NCI-H1436 treated with DMSO at 0.1 percent for 48 hours (cell line): ENCODE data around the gene KIF13A.
"Not testable (repeated sequence)": the region's sequence is repeated elsewhere in the genome, so short reads cannot be mapped to it uniquely, and the experiment has no call there.

Experiments used
- DNase-seq: peaks from one replicate; lab custom pipeline; 2025; lab: John Stamatoyannopoulos, UW

Gene KIF13A

DNA sequence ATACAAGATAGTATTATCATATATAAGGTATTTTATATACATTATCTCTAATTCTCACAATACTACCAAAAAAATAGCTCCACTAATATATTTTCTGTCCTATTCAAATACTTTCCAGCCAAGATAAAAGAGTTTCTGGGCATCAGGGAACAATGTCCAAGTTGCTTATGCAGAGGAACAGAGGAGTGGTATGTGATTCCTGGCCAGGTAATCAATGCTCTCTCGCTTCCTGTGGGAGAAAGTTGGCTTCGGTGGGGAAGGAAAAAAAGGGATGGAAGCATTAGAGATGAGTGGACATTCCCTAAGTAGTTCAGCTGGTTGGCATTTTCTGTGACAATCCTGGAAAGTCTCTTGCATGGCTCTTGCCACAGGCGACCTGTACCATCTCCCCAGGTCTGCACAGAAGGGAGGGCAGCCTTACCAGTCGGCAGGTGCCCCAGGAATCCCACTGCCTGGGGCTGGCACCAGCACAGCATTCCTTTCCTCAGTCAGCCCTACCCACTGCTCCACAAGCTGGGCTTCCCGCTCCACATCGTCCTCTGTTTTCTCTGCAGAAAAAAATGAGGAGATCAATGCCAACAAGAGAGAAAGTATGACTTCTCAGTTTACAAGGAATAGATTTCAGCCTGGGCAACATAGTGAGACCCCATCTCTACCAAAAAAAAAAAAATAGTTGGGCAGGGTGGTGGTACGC, 202.2 kb downstream of the KIF13A start:
- DNase-seq, result no peak

GRCh38 chr6:17780061-17780460, 207.4 kb downstream of the KIF13A start:
- no peak for DNase-seq

DNA sequence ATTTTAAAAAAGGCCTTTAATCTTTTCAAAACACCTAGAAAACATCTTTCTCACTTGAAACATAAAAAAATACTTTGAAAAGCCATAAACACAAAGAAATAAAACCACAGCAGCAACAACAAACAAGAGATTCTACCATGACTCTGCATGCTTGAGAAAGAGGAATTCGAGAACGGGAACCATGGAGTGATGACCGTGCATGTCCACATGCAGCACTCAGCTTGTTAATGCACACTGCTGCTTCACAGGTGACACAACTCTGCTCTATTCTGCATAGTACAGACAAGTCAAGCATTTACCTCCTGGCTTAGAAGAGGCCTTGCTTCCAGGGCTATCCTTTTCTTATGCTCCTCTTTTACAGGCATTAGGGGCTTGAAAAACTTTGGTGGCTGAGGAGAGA, 215.8 kb downstream of the KIF13A start:
- DNase-seq, result no peak

- no peak for DNase-seq
These were observed 218.6 kb downstream of the KIF13A start for GRCh38 chr6:17768881-17769280.

DNA sequence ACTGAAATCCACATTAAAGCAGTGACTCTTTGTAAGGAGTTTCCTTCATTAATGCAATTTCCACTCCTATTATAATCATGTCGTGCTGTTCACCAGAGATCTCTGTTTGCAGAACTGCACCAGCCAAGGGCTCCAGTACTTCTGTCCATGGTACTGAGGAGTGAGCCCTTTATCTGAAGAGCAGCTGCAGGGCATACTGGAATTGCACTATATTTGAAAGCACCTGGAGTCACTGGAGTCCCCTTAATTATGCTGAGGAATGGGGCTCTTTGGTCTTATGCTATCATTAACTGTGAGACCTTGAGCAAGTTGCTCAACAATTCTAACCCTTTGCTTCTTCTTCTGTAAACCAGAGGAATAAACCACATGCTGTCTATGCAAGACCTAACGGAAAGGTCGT, 219.0 kb downstream of the KIF13A start:
- no peak for DNase-seq

GRCh38 chr6:17762651-17763050, 224.8 kb downstream of the KIF13A start:
- no peak for DNase-seq

- no peak for DNase-seq
These were observed 229.3 kb downstream of the KIF13A start for GRCh38 chr6:17758119-17758518.

DNA sequence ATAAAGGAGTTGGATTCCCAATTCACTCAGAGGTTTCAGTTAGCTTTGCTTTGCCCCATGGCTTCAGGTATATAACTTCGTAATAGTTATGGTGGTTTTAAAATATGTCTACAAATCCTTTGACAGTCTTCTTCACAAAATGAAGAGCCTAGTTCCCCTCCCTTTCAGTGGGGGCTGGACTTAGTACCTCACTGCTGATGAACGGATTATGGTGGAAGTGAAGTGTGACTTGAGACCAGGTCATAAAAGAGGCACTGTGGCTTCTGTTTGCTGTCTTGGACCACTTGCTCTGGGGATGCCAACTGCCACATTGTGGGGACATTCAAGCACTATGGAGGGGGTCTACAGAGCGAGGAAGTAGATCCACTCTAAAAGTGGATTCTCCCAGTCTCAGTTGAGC, 233.2 kb downstream of the KIF13A start:
- no peak for DNase-seq

GRCh38 chr6:17745324-17745723, 242.1 kb downstream of the KIF13A start:
- not testable (repeated sequence) for DNase-seq

GRCh38 chr6:17744757-17745308, 242.6 kb downstream of the KIF13A start:
- not testable (repeated sequence) for DNase-seq

DNA sequence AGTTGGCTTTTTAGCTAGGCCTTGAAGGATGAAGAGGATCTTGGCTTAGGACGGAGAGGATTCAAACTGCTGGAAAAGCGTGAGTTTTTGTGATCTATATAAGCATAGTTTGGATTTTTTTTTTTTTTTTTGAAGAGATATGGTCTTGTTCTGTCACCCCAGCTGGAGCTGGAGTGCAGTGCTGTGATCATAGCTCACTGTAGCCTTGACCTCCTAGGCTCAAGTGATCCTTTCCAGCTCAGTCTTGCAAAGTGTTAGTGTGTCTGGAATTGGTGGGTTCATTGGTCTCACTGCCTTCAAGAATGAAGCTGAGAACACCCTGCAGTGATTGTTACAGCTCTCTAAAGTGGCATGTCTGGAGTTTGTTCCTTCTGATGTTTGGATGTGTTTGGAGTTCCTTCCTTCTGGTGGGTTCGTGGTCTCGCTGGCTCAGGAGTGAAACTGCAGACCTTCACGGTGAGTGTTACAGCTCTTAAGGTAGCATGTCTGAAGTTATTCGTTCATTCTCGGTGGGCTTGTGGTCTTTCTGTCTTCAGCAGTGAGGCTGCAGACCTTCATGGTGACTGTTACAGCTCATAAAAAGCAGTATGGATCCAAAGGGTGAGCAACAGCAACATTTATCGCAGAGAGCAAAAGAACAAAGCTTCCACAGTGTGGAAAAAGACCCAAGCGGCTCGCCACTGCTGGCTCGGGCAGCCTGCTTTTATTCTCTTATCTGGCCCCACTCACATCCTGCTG, 243.2 kb downstream of the KIF13A start:
- no peak for DNase-seq

DNA sequence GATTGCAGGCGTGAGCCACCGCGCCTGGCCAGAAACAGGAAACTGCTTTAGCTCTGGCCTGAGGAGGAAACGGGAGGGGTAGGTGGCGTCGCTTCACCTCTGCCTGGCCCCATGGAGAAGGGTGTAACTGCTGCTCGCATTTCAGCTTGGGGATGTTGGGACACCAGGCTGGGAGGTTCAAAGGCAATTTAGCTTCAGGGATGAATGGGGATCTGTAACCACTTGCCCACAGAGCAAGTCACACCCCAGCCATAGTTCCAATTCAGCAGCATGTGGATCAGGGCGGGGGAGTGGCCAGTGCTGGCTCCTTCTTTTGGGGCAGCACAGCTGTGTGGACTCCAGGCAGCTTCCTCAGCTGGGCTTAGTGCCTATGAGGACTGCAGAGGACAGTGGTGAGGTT, 245.9 kb downstream of the KIF13A start:
- DNase-seq, result no peak

GRCh38 chr6:17740559-17741220, 246.7 kb downstream of the KIF13A start:
- peak; percentile 79 for DNase-seq

GRCh38 chr6:17737704-17738252, 249.7 kb downstream of the KIF13A start:
- DNase-seq, result no peak

DNA sequence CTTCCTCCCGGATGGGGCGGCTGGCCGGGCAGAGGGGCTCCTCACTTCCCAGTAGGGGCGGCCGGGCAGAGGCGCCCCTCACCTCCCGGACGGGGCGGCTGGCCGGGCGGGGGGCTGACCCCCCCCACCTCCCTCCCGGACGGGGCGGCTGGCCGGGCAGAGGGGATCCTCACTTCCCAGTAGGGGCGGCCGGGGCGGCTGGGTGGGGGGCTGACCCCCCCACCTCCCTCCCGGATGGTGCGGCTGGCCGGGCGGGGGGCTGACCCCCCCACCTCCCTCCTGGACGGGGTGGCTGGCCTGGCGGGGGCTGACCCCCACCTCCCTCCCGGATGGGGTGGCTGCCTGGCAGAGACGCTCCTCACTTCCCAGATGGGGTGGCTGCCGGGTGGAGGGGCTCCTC, 252.1 kb downstream of the KIF13A start:
- DNase-seq, result not testable (repeated sequence)

GRCh38 chr6:17730078-17730704, 257.2 kb downstream of the KIF13A start:
- DNase-seq, result no peak

- DNase-seq, result no peak
These were observed 258.0 kb downstream of the KIF13A start for GRCh38 chr6:17729223-17730077.

DNA sequence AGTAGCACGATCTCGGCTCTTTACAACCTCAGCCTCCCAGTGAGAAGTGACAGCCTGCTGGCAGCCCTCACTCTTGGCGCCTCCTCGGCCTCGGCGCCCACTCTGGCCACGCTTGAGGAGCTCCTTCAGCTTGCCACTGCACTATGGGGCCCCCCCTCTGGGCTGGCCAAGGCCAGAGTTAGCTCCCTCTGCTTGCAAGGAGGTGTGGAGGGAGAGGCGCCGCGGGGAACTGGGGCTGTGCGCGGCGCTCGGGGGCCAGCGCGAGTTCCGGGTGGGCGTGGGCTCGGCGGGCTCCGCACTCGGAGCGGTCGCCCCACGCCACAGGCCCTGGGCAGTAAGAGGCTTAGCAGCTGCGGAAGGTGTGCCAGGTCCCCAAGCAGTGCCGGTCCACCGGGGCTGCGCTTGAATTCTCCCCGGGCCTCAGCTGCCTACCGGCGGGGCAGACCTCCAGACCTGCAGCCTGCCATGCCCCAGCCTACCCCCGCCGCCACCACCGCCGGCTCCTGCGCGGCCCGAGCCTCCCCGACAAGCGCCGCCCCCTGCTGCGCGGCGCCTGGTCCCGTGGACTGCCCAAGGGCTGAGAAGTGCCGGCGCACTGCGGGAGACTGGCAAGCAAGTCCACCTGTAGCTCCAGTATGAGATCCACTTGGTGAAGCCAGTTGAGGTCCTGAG, 258.7 kb downstream of the KIF13A start:
- DNase-seq, result no peak

DNA sequence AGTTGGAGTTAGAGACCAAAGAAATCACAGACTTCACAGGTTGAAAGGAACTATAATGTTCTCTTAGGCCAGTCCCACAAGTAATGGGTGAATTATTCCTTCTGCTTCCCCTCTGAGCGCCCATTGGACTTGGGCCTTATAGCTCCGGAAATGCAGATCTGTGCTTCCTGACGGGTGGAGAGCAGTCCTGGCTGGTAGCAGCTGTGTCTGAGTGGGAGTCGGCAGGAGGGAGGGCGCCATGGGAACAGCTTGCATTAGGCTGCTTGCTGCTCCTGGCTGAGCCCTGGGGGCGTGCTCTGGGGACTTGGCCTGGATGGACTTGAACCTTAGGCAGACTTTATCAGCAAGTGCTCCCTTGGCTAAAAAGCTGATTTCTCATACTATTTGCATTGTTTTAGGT, 262.4 kb downstream of the KIF13A start:
- peak; percentile 36 for DNase-seq

DNA sequence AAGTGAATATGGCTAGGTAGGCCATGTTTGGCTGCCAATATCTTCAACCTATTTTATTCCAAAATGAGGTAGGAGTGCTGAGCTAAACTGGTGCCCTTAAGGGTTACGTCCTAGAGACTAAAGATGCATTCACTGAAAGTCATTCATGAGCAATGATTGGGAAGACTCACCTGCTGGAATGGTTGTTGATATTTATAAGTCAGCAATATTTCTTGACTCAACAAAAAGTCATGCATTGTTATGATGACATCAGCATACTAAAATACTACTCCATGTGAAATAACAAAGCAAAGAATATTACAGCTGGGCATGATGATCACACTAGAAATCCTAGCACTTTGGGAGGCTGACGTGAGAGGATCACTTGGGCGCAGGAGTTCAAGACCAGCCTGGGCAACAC, 263.1 kb downstream of the KIF13A start:
- DNase-seq, result no peak

- DNase-seq, result no peak
These were observed 265.8 kb downstream of the KIF13A start for GRCh38 chr6:17721671-17722070.
